ENCODE results near the gene MORN1. TPM values are rescaled to one million over a fixed set of nuclear protein-coding genes. Genes with fewer than 3 reads are reported as not detected.

The MORN1 gene
- total RNA-seq, 1 donor = 13.4 TPM

DNA sequence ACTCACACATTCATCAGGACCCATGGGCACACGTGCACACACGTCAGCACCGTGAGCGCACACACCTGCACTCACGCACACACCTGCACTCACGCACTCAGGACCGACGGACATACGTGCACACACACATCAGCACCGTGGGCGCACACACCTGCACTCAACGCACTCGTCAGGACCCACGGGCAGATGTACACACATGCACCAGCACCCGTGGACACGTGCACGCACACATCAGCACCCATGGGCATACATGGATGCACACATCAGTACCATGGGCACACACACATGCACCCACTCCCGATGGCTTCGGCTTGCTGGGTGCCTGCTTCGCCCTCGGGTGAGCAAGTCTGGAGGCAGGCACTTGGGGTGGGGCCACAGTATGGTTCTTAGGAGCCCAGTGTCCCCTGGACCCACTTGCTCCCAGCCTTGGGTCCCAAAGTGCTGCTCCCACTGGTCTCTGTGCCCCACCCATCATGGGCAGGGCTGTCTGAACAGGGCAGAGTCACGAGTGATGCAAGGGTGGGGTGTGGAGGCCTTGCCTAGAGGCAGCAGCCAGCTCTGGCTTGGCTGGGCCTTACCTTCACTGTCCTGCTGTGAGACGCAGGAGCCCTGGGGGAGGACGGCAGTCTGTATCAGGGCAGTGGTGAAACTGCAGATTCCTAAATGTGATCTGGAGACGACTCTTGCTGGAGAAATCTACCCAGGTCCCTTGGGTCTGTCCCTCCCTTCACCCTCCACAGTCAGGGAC, 113.4 kb downstream of the MORN1 start:
- Histone ChIP-seq H3K9me3 (ENCODE audit: low read depth, low read length) (peaks cover 2% of the 10 kb centered on the region), H3K4me1 (ENCODE audit: insufficient read depth, low read length) (peaks cover 49% of the 10 kb centered on the region), H3K27ac (ENCODE audit: low read depth, low read length) (peak overlapping the region; percentile 61), H3K4me3 (ENCODE audit: insufficient read depth, low read length) (no peak overlapping the region), H3K36me3 (ENCODE audit: insufficient read depth, low read length) (peaks cover 11% of the 10 kb centered on the region), H3K79me2 (ENCODE audit: insufficient read depth, low read length) (peaks cover 81% of the 10 kb centered on the region), H3K27me3 (ENCODE audit: insufficient read depth, low read length) (no peaks in the 10 kb centered on the region), H4K20me1 (ENCODE audit: insufficient read depth, low read length) (peaks cover 72% of the 10 kb centered on the region), H2AFZ (ENCODE audit: low read length) (no peak overlapping the region), H3K4me2 (ENCODE audit: insufficient read depth, low read length) (no peak overlapping the region)
- no peak for TF ChIP-seq CTCF (IDR thresholded peaks at IDR 0.05; ENCODE audit: extremely low read depth, low read depth, low read length)
- DNase-seq (ENCODE audit: insufficient read length, low spot score, missing footprints) = peak; percentile 89

DNA sequence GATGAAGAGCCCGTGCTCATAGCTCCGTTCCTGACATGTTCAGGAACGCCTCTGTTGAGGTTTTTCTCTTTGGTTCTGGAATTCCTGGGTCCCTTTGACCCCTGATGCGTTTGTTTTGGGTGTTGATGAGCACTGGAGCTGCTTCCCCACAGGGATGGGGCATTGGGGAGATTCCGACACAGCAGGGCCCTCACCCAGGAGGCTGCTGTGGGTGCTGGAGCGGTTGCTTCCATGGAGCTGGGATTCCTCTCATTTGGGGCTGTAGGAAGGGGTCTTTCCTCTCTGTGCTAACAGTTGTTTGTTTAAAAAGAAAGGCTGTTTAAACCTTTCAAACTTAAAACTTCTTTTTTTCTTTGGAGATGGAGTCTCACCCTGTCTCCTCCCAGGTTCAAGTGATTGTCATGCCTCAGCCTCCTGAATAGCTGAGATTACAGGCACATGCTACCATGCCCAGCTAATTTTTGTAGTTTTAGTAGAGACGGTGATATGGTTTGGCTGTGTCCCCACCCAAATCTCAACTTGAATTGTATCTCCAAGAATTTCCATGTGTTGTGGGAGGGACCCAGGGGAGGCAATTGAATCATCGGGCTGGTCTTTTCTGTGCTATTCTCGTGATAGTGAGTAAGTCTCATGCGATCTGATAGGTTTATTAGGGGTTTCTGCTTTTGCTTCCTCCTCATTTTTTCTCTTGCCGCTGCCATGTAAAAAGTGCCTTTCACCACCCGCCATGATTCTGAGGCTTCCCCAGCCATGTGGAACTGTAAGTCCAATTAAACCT, 114.4 kb downstream of the MORN1 start:
- Histone ChIP-seq H4K20me1 (ENCODE audit: insufficient read depth, low read length) (peaks cover 72% of the 10 kb centered on the region), H2AFZ (ENCODE audit: low read length) (no peak overlapping the region), H3K27ac (ENCODE audit: low read depth, low read length) (peak overlapping the region; percentile 61), H3K27me3 (ENCODE audit: insufficient read depth, low read length) (no peaks in the 10 kb centered on the region), H3K4me1 (ENCODE audit: insufficient read depth, low read length) (peaks cover 49% of the 10 kb centered on the region), H3K79me2 (ENCODE audit: insufficient read depth, low read length) (peaks cover 83% of the 10 kb centered on the region), H3K4me2 (ENCODE audit: insufficient read depth, low read length) (peak overlapping the region; percentile 23), H3K36me3 (ENCODE audit: insufficient read depth, low read length) (peaks cover 7% of the 10 kb centered on the region), H3K4me3 (ENCODE audit: insufficient read depth, low read length) (no peak overlapping the region), H3K9me3 (ENCODE audit: low read depth, low read length) (peaks cover 2% of the 10 kb centered on the region)
- DNase-seq (ENCODE audit: insufficient read length, low spot score, missing footprints) = peak; percentile 83
- no peak for TF ChIP-seq CTCF (IDR thresholded peaks at IDR 0.05; ENCODE audit: extremely low read depth, low read depth, low read length)

GRCh38 chr1:2275796-2276536, 115.4 kb downstream of the MORN1 start:
- DNase-seq (ENCODE audit: insufficient read length, low spot score, missing footprints) = peak; percentile 87
- Histone ChIP-seq H3K4me1 (ENCODE audit: insufficient read depth, low read length) (peaks cover 52% of the 10 kb centered on the region), H3K79me2 (ENCODE audit: insufficient read depth, low read length) (peaks cover 94% of the 10 kb centered on the region), H3K9me3 (ENCODE audit: low read depth, low read length) (peaks cover 2% of the 10 kb centered on the region), H3K27me3 (ENCODE audit: insufficient read depth, low read length) (no peaks in the 10 kb centered on the region), H4K20me1 (ENCODE audit: insufficient read depth, low read length) (peaks cover 82% of the 10 kb centered on the region), H3K4me3 (ENCODE audit: insufficient read depth, low read length) (no peak overlapping the region), H2AFZ (ENCODE audit: low read length) (no peak overlapping the region), H3K4me2 (ENCODE audit: insufficient read depth, low read length) (no peak overlapping the region), H3K27ac (ENCODE audit: low read depth, low read length) (peak overlapping the region; percentile 61), H3K36me3 (ENCODE audit: insufficient read depth, low read length) (peaks cover 7% of the 10 kb centered on the region)
- TF ChIP-seq CTCF (IDR thresholded peaks at IDR 0.05; ENCODE audit: extremely low read depth, low read depth, low read length) = no peak
